Gastrocnemius medialis (tissue), 4 donors: Measurements from ENCODE around the gene NIPA2. TPM values are rescaled to one million over a fixed set of nuclear protein-coding genes. Genes with fewer than 3 reads are reported as not detected.

Experiments
- ATAC-seq, 2 donors: fragments of 150-250 bp; one replicate each; pipeline ENCODE4 v1.9.1; 2016
- DNase-seq, 2 donors: peaks; one replicate each; pipeline ENCODE4 v3.0.0-alpha.2; 2019
- H3K27ac ChIP-seq, 4 donors: fragments of 200-600 bp; sonication (generic); 1 replicate in 1 of 4; 2 replicates in 3 of 4; pipeline ENCODE4 v1.5.1; 2016 to 2018; ENCODE audit warnings: mild to moderate bottlenecking in 2 of 4, moderate library complexity in 1 of 4
- H3K27me3 ChIP-seq, 3 donors: fragments of 200-600 bp; sonication (generic) in 2 of 3; 1 replicate in 1 of 3; 2 replicates in 2 of 3; pipeline versions ENCODE4 v1.5.1 to v1.6.0; 2016 to 2019; ENCODE audit warnings: mild to moderate bottlenecking in 1 of 3, moderate library complexity in 1 of 3
- H3K36me3 ChIP-seq, 2 donors: fragments of 200-600 bp; sonication (generic) in 1 of 2; one replicate each; pipeline ENCODE4 v1.5.1; 2017 to 2018
- H3K4me1 ChIP-seq, 2 donors: fragments of 200-600 bp; sonication (generic) in 1 of 2; one replicate each; pipeline ENCODE4 v1.5.1; 2016 to 2017; ENCODE audit warnings: mild to moderate bottlenecking in 2 of 2
- H3K4me3 ChIP-seq, 4 donors: fragments of 200-600 bp; sonication (generic) in 3 of 4; 1 replicate in 1 of 4; 2 replicates in 3 of 4; pipeline ENCODE4 v1.5.1; 2016 to 2019; ENCODE audit warnings: mild to moderate bottlenecking in 2 of 4
- H3K9me3 ChIP-seq, 3 donors: fragments of 200-600 bp; sonication (generic) in 2 of 3; 1 replicate in 1 of 3; 2 replicates in 2 of 3; pipeline ENCODE4 v1.5.1; 2016 to 2019
- POLR2A ChIP-seq, 2 donors: fragments of 450-650 bp; IDR thresholded peaks; one replicate each; pipeline ENCODE4 v1.6.1; 2017; ENCODE audit warnings: antibody characterized with exemption in 2 of 2, mild to moderate bottlenecking in 2 of 2, moderate library complexity in 2 of 2
- in situ Hi-C, 4 donors: fragments of 200-750 bp; cut with MboI; loops; one replicate each; pipeline versions ENCODE4 v1.15.0 to v1.8.0; 2017; ENCODE audit warnings: low sequenced_read_pairs in 4 of 4
- intact Hi-C: fragments of 100-400 bp; cut with DNase I; formaldehyde crosslinking; loops from one replicate; pipeline ENCODE4 v1.15.1; 2023; ENCODE audit warnings: low total_unique reads
- total RNA-seq, 4 donors: library from RNA; depleted of rRNA; stranded (reverse); fragments of >200 nt; gene quantifications; one replicate each; pipeline versions ENCODE4 v1.1.0 to v1.2.3, GENCODE V29; 2016
- TF ChIP-seq, protein P1 (sequence below), 5 experiments: fragments of 450-650 bp in 3 of 5; fragments of 200-600 bp in 2 of 5; sonication (generic) in 2 of 5; IDR thresholded peaks in 4 of 5; conservative IDR thresholded peaks in 1 of 5; 1 replicate in 4 of 5; 2 replicates in 1 of 5; pipeline ENCODE4 v1.5.1; 2016 to 2019; ENCODE audit warnings: antibody characterized with exemption in 5 of 5, mild to moderate bottlenecking in 3 of 5, moderate library complexity in 3 of 5

NIPA2 gene
- total RNA-seq, 4 donors from 2014 or later, result 27.3 to 43.5 (median 38.6) TPM

DNA sequence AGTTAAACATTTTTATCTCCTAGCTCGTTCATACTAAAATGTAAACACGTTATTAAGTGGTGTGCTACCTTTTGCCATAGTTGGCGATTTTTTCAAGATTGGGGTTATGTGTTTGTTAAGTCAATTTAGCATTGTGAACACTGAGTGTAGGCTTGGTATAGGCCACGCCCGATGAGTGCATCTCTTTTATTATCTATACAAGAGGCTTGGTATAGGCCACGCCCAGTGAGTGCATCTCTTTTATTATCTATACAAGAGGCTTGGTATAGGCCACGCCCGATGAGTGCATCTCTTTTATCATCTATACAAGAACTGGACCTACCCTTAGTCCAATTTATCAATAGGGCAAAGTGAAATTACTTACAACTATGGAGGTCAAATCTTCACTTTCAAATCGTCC, 70.4 kb downstream of the NIPA2 start:
- in situ Hi-C loops, result no loop called here
- Histone ChIP-seq H3K36me3 (peaks cover 0 to 67% of the 10 kb centered on the region in 2 donors), H3K4me1 (no peaks in the 10 kb centered on the region), H3K27ac (no peak overlapping the region), H3K27me3 (no peaks in the 10 kb centered on the region), H3K4me3 (no peak overlapping the region), H3K9me3 (no peaks in the 10 kb centered on the region)
- no peak for ATAC-seq
- intact Hi-C loops, result no loop called here
- TF ChIP-seq, protein P1, sequence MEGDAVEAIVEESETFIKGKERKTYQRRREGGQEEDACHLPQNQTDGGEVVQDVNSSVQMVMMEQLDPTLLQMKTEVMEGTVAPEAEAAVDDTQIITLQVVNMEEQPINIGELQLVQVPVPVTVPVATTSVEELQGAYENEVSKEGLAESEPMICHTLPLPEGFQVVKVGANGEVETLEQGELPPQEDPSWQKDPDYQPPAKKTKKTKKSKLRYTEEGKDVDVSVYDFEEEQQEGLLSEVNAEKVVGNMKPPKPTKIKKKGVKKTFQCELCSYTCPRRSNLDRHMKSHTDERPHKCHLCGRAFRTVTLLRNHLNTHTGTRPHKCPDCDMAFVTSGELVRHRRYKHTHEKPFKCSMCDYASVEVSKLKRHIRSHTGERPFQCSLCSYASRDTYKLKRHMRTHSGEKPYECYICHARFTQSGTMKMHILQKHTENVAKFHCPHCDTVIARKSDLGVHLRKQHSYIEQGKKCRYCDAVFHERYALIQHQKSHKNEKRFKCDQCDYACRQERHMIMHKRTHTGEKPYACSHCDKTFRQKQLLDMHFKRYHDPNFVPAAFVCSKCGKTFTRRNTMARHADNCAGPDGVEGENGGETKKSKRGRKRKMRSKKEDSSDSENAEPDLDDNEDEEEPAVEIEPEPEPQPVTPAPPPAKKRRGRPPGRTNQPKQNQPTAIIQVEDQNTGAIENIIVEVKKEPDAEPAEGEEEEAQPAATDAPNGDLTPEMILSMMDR (IDR thresholded peaks at IDR 0.05 in 4 of 5, conservative IDR thresholded peaks at IDR 0.05 in 1 of 5), result no peak
- TF ChIP-seq POLR2A (IDR thresholded peaks at IDR 0.05), result no peak
- no peak for DNase-seq

DNA sequence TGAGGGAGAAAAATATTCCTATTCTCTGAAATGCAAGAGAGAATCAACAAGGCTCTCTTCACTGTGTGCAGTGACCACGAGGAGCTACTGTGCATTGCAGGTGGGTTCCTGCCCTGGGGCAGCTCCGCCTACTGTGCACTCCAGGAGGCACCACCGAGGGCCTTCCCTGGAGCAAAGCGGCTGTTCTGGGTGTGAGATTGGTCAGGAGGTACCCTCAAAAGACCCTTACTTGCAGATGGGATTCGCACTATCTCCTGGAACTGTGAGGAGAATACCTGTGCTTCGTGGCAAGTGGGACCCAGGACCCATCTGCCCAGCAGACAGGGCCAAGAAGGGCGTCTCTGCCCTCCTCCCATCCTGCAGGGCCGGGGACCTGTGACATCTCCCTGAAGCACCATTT, 72.8 kb downstream of the NIPA2 start:
- H3K36me3 ChIP-seq, result peaks cover 0 to 83% of the 10 kb centered on the region in 2 donors
- DNase-seq, result no peak
- TF ChIP-seq, protein P1 (IDR thresholded peaks at IDR 0.05 in 4 of 5, conservative IDR thresholded peaks at IDR 0.05 in 1 of 5), result no peak
- TF ChIP-seq POLR2A (IDR thresholded peaks at IDR 0.05), result no peak
- in situ Hi-C loops (no loop called here), intact Hi-C loops (no loop called here)
- H3K4me3 ChIP-seq, result no peak overlapping the region
- no peaks in the 10 kb centered on the region for H3K9me3 ChIP-seq
- H3K27ac ChIP-seq, result no peak overlapping the region
- H3K27me3 ChIP-seq, result no peaks in the 10 kb centered on the region
- ATAC-seq, result no peak
- no peaks in the 10 kb centered on the region for H3K4me1 ChIP-seq

DNA sequence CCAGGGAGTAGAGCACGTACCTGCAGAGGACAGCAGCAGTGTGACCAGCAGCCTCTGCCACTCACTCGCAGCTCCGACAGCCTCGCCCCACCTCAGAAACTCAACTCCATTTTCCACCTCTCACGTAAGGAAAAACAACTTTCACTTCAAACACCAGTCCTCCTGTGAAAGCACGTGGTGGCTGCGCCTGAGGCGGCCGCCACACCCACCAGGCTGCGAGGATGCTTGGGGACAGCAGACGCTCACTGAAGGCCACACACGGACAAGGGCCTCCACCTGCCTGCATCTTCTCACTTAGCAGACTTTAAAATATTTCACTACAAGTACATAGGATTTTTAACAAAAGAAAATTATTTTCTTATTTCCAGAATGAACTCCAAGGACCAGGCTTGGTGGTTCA, 73.8 kb downstream of the NIPA2 start:
- ATAC-seq (no peak), DNase-seq (no peak)
- in situ Hi-C loops (no loop called here), intact Hi-C loops (no loop called here)
- no peaks in the 10 kb centered on the region for H3K27me3 ChIP-seq
- no peaks in the 10 kb centered on the region for H3K9me3 ChIP-seq
- peaks cover 0 to 83% of the 10 kb centered on the region in 2 donors for H3K36me3 ChIP-seq
- no peaks in the 10 kb centered on the region for H3K4me1 ChIP-seq
- no peak overlapping the region for H3K27ac ChIP-seq
- TF ChIP-seq, protein P1 (IDR thresholded peaks at IDR 0.05 in 4 of 5, conservative IDR thresholded peaks at IDR 0.05 in 1 of 5), result no peak
- TF ChIP-seq POLR2A (IDR thresholded peaks at IDR 0.05), result no peak
- H3K4me3 ChIP-seq, result no peak overlapping the region

DNA sequence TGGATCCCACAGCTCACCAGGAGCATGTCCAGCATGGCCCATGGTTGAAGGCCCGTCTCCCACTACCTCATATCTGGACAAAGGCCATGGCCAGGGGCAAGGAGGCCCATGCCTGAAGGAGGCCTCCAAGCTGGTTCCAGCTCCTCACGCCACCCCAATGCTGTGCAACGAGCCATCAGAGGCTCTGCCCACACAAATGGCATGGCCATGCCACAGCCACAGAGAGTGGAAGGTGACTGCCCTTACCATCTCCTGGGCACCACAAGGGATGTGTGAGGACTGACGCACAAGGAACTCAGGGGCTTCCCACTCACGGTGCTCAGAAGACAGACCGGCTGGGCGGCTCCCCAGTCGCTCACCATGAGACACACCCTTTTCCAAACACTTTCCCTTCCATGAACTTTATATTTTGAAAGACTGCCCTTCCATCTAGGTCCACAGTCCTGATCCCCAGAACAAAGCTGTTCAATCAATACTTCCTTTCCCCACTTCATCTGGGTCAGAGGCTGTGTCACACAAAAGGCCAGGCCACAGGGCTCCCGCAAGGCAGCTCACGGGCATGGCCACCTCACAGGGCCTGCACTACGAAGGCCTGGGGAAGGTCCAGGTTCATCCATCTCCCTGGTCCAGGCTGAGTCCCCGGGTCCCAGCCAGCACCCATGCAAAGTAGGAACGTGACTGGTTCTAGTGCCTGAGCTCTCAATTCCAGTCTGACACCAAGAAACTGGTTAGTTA, 75.3 kb downstream of the NIPA2 start:
- DNase-seq (no peak), ATAC-seq (no peak)
- Histone ChIP-seq H3K36me3 (peaks cover 0 to 83% of the 10 kb centered on the region in 2 donors), H3K9me3 (no peaks in the 10 kb centered on the region), H3K4me3 (no peak overlapping the region), H3K4me1 (no peaks in the 10 kb centered on the region), H3K27ac (no peak overlapping the region), H3K27me3 (no peaks in the 10 kb centered on the region)
- in situ Hi-C loops, result no loop called here
- intact Hi-C loops, result no loop called here
- TF ChIP-seq POLR2A (IDR thresholded peaks at IDR 0.05), result no peak
- TF ChIP-seq, protein P1 (IDR thresholded peaks at IDR 0.05 in 4 of 5, conservative IDR thresholded peaks at IDR 0.05 in 1 of 5), result no peak
